ENCODE data around the gene EIF4E1B. TPM values are rescaled to one million over a fixed set of nuclear protein-coding genes. Genes with fewer than 3 reads are reported as not detected.

EIF4E1B gene, protein sequence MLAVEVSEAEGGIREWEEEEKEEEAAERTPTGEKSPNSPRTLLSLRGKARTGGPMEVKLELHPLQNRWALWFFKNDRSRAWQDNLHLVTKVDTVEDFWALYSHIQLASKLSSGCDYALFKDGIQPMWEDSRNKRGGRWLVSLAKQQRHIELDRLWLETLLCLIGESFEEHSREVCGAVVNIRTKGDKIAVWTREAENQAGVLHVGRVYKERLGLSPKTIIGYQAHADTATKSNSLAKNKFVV
- total RNA-seq (ENCODE audit: low replicate concordance) = not detected in 2 replicates
- long read RNA-seq = 0 reads

DNA sequence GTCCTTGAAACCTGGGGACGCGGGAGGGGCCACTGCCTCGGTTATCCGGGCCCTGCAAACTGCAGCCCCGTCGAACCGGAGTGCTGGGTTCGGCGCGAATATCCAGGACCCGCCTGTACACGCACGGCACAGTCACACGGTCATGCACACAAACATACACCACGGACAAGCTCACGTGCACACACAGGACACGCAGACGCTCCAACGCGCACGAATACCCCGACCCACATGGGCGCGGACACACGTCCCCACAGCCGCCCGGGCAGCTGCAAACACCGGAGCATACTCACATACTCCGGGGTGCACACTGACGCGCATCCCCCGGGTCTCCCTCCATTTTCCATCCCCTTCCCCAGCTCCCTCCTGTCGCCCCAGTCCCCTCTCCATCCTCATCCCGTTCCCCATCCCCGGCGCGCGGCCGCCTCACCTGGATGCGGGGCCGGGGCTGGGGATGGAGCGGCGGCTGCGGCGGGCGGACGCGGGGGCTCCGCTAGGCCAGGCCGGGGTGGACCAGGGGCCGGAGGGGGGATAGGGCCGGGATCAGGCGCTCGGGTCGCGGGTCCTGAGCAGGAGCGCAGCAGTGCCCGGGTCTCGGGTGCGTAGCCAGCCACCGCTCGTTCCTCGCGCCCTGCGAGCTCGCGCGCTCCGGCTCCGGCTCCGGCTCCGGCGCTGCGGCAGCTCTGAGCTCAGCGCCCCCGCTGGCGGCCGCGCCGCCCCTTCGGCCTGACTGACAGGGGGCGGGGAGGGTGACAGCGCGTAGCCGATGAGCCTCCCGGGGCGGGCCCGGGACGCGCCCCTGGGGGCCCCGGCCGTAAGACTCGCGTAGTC, at the start of gene EIF4E1B, which contains the start of gene SNCB:
Gene EIF4E1B, plus strand, starts transcription at position 823 of the 828 bp plus-strand sequence. CDS start 12,113 bp downstream, outside the sequence.
Gene SNCB, minus strand, starts transcription at position 682 of the 828 bp plus-strand sequence. CDS start 880 bp downstream, outside the sequence.
- Mint-ChIP-seq H3K4me1 (ENCODE audit: unreplicated experiment) (peaks cover 7% of the 10 kb centered on the region), H3K9me3 (peaks cover 3% of the 10 kb centered on the region), H3K27me3 (peaks cover 93% of the 10 kb centered on the region), H3K27ac (no peak within 1 kb of the TSS), H3K36me3 (peaks cover 3% of the 10 kb centered on the region), H3K4me3 (peak within 1 kb of the TSS; percentile 84)
- TF ChIP-seq, protein P1, sequence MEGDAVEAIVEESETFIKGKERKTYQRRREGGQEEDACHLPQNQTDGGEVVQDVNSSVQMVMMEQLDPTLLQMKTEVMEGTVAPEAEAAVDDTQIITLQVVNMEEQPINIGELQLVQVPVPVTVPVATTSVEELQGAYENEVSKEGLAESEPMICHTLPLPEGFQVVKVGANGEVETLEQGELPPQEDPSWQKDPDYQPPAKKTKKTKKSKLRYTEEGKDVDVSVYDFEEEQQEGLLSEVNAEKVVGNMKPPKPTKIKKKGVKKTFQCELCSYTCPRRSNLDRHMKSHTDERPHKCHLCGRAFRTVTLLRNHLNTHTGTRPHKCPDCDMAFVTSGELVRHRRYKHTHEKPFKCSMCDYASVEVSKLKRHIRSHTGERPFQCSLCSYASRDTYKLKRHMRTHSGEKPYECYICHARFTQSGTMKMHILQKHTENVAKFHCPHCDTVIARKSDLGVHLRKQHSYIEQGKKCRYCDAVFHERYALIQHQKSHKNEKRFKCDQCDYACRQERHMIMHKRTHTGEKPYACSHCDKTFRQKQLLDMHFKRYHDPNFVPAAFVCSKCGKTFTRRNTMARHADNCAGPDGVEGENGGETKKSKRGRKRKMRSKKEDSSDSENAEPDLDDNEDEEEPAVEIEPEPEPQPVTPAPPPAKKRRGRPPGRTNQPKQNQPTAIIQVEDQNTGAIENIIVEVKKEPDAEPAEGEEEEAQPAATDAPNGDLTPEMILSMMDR (conservative IDR thresholded peaks at IDR 0.05) = no peak
- no peak for DNase-seq (ENCODE audit: extremely low spot score, unreplicated experiment)

GRCh38 chr5:176581361-176581760, 49.1 kb upstream of the EIF4E1B start:
- Mint-ChIP-seq H3K36me3 (peaks cover 4% of the 10 kb centered on the region), H3K4me3 (no peak overlapping the region), H3K9me3 (no peaks in the 10 kb centered on the region), H3K27ac (no peak overlapping the region), H3K27me3 (no peaks in the 10 kb centered on the region), H3K4me1 (ENCODE audit: unreplicated experiment) (no peaks in the 10 kb centered on the region)
- TF ChIP-seq, protein P1 (conservative IDR thresholded peaks at IDR 0.05) = no peak
- no peak for DNase-seq (ENCODE audit: extremely low spot score, unreplicated experiment)

- Mint-ChIP-seq H3K36me3 (peaks cover 4% of the 10 kb centered on the region), H3K4me1 (ENCODE audit: unreplicated experiment) (no peaks in the 10 kb centered on the region), H3K27ac (no peak overlapping the region), H3K9me3 (no peaks in the 10 kb centered on the region), H3K4me3 (no peak overlapping the region), H3K27me3 (no peaks in the 10 kb centered on the region)
- no peak for DNase-seq (ENCODE audit: extremely low spot score, unreplicated experiment)
- TF ChIP-seq, protein P1 (conservative IDR thresholded peaks at IDR 0.05) = no peak
These were observed 47.4 kb upstream of the EIF4E1B start for GRCh38 chr5:176583076-176583475.

GRCh38 chr5:176587398-176587797, 43.1 kb upstream of the EIF4E1B start:
- TF ChIP-seq, protein P1 (conservative IDR thresholded peaks at IDR 0.05) = no peak
- no peak for DNase-seq (ENCODE audit: extremely low spot score, unreplicated experiment)

GRCh38 chr5:176588297-176588696, 42.2 kb upstream of the EIF4E1B start:
- Mint-ChIP-seq H3K36me3 (peaks cover 4% of the 10 kb centered on the region), H3K4me1 (ENCODE audit: unreplicated experiment) (no peaks in the 10 kb centered on the region), H3K4me3 (no peak overlapping the region), H3K27me3 (no peaks in the 10 kb centered on the region), H3K9me3 (no peaks in the 10 kb centered on the region), H3K27ac (no peak overlapping the region)
- TF ChIP-seq, protein P1 (conservative IDR thresholded peaks at IDR 0.05) = no peak
- DNase-seq (ENCODE audit: extremely low spot score, unreplicated experiment) = no peak

More at GRCh38 chr5:176587398-176587797, 43.1 kb upstream of the EIF4E1B start:
- no peaks in the 10 kb centered on the region for H3K4me1 Mint-ChIP-seq (ENCODE audit: unreplicated experiment)
- H3K4me3 Mint-ChIP-seq = no peak overlapping the region
- H3K9me3 Mint-ChIP-seq = no peaks in the 10 kb centered on the region
- no peak overlapping the region for H3K27ac Mint-ChIP-seq
- no peaks in the 10 kb centered on the region for H3K27me3 Mint-ChIP-seq
- H3K36me3 Mint-ChIP-seq = peaks cover 4% of the 10 kb centered on the region
